Putamen (tissue), 1 donor: ENCODE measurements around the gene ING5.
"Not testable (repeated sequence)": the region's sequence is repeated elsewhere in the genome, so short reads cannot be mapped to it uniquely, and the experiment has no call there.

ENCODE experiments used
- DNase-seq: peaks from one replicate; pipeline ENCODE4 v3.0.0-alpha.2; 2016; ENCODE audit warnings: low spot score

Gene ING5

GRCh38 chr2:241701399-241702154, at the start of gene ING5:
Gene ING5, plus strand, starts transcription at chr2:241702039. Its CDS starts 27 bp downstream, at chr2:241702066.
- DNase-seq = peak; percentile 90

DNA sequence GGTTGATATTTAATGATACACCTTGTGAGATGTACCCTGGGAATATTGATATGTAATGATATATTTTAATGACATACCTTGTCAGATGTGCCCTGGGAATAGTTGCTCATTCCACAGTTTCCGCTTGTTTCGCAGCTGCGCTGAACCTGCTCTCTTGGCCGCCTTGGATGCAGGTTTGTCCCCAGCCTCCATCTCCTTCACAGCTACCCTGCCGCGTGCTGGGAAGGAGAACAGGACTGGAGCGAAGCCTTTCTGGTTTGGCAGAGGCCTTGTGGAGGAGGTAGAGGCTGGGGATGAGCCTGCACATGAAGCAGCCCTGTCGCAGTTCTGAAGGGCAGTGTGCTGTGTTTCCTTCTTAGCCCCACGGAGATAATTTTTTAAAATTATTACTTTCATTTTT, 49.7 kb upstream of the ING5 start:
- no peak for DNase-seq

DNA sequence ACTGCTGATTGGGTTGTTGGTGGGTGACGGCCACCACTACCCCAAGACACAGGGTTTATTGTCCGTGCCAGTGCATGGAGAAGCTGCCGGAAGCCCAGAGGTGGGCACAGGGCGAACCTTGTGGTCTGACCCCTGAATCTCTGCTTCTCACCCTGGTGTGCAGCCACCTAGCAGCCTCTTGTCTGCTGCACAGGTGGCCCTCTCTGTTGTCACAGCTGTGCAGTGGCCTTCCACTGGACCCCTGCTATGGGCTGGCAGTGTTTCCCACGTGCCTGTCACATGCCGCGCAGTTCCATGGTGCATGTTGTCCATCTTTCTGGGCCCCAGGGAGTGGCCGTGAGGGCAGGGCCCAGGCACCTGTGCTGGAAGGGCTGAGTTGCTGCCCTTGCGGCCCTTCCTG, 49.1 kb upstream of the ING5 start:
- no peak for DNase-seq

DNA sequence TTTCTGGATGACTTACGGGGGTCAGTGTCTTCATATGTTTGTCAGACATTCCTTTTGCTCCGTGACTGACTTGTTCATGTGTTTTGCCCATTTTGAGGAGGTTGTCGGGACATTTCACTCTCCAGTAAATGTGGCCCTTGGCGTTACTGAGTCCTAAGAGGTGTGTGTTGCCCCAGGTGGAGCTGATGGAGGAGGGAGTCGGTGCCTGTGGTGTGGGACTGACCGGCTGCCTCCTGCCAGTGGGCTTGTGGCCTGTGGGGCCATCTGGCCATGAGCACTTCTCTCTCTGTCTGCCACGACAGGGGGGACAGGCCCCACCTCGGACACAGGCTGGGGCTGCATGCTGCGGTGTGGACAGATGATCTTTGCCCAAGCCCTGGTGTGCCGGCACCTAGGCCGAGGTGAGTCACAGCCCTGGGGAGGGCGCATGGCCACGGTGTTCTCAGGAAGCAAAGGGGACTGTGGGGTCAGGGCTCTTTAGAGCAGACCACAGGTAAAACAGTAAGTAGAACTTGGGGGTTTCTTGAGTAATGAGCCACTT, 48.6 kb upstream of the ING5 start:
- no peak for DNase-seq

GRCh38 chr2:241654551-241654950, 47.3 kb upstream of the ING5 start:
- DNase-seq = no peak

- no peak for DNase-seq
Measured at GRCh38 chr2:241655516-241656189, 46.2 kb upstream of the ING5 start.

DNA sequence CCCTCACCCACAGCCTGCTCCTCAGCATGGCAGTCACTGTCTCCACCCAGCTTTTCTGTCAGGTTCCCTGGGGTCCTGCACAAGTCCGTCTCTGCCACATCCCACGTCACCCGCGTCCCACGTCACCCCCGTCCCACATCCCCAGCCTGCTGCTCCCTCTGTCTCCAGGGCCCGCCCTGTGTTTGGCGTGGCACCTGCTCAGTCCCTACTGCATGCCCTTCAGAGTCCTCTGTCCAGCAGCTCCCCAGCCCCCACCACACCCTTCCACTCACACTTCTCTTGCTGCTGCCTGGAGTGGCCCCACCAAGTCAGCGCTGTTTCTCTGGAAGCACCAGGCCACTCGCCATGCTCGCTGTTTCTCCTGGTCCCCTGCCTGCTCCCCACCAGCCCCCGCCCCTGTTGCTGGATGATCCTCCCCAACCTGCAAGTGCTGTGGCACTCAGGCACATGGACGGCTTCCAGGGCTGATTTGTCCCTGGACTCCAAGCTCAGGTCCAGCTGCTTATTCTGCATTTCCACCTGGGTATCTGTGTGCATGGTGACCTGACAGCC, 45.6 kb upstream of the ING5 start:
- DNase-seq = no peak

- DNase-seq = no peak
Measured at GRCh38 chr2:241657786-241658254, 44.0 kb upstream of the ING5 start.

GRCh38 chr2:241658296-241658695, 43.5 kb upstream of the ING5 start:
- no peak for DNase-seq

DNA sequence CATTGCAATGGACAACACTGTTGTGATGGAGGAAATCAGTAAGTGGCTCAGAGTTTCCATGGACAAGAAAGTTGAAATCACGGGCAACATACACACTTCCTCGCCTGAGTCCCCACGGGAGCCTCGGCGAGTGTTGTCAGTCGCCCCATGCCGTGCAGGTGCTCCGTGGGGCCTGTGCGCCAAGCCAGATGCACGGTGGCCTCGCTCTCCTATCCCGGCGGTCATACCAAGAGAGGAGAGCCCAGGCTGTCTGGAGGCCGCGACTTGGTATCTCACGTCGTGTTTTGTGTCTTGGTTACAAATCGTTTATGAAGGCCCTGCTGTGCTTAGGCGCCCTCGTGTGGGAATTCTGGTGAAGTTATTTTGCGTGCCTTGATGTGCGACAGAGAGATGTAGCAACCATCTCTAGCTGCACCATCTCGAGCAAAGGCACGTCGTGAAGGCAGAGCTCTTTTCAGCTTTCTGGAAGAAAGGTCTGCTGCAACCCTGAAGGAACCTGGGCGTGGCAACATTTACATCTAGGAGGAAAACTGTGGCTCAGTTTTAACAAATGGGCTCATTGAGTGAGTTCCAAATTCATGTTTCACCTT, 42.6 kb upstream of the ING5 start:
- DNase-seq = peak; percentile 74

DNA sequence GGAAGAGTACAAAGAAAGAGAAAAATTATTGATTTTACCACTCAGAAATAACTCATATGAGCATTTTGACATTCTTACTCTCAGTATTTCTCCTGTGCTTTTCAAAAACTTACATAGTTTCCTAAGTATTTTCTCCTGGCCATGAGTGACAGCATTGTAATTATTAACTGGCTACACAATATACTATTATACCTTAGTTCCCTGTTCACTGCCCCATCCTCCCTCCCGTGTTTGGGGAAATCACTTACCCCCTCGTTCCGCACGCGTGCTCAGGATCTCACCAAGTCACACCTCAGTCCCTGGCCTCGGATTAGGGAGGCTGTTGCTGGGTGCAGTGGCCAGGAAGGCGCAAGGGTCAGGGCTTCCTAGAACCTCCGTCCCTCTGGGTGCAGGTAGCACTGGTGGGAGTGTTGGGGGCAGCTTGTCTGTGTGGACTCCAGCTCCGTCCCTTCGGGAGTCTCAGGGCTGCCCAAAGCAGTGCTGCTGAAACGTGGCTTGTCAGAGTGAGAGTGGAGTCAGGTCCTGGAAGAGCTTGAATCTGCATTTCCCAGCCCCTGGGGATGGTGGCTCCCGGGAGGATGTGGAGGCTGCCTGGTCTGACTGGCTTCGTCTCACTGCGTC, 41.1 kb upstream of the ING5 start:
- no peak for DNase-seq

DNA sequence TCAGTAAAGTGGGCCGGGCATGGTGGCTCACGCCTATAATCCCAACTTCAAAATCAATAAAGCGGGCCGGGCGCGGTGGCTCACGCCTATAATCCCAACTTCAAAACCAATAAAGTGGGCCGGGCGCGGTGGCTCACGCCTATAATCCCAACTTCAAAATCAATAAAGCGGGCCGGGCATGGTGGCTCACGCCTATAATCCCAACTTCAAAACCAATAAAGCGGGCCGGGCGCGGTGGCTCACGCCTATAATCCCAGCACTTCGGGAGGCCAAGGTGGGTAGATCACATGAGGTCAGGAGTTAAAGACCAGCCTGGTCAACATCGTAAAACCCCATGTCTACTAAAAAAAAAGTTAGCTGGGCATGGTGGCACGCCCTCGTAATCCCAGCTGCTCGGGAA, 39.1 kb upstream of the ING5 start:
- DNase-seq = not testable (repeated sequence)

- DNase-seq = no peak
Measured at GRCh38 chr2:241665731-241666440, 36.0 kb upstream of the ING5 start.

- DNase-seq = no peak
Measured at GRCh38 chr2:241666627-241667400, 35.0 kb upstream of the ING5 start.

DNA sequence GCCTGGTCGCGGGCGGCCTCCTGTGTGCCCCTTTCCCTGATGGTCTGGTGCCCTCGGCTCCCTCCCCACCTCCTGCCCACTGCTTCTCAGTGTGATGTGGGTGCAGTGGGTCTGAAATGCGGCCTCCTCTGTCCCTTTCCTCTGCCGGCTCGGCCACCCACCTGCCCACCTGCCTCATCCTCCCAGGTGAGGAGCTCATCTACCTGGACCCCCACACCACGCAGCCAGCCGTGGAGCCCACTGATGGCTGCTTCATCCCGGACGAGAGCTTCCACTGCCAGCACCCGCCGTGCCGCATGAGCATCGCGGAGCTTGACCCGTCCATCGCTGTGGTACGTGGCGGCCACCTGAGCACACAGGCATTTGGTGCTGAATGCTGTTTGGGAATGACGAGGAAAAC, 33.5 kb upstream of the ING5 start:
- DNase-seq = no peak

GRCh38 chr2:241668839-241669238, 33.0 kb upstream of the ING5 start:
- DNase-seq = no peak

GRCh38 chr2:241670333-241671110, 31.3 kb upstream of the ING5 start:
- no peak for DNase-seq

- DNase-seq = no peak
Measured at GRCh38 chr2:241671457-241672240, 30.2 kb upstream of the ING5 start.
